SU-DHL-6 (cell line): Measurements from ENCODE around the gene EGR4.
"Not testable (repeated sequence)": the region's sequence is repeated elsewhere in the genome, so short reads cannot be mapped to it uniquely, and the experiment has no call there.

Experiments used
- H2AFZ ChIP-seq: fragments of 200-600 bp; sonication (generic); 2 replicates; pipeline ENCODE4 v1.6.1; 2014; ENCODE audit warnings: low read depth, mild to moderate bottlenecking, moderate library complexity, mixed read lengths, antibody characterized with exemption, low read length; ENCODE audit not compliant: severe bottlenecking
- H3F3A ChIP-seq: fragments of 200-600 bp; shearing (Covaris generic); 2 replicates; pipeline ENCODE4 v1.6.0; 2016; ENCODE audit warnings: antibody characterized with exemption, mild to moderate bottlenecking; ENCODE audit not compliant: insufficient read depth
- H3K27ac ChIP-seq: fragments of 200-600 bp; sonication (generic); 2 replicates; pipeline ENCODE4 v1.5.1; 2016; ENCODE audit warnings: low read depth, mild to moderate bottlenecking, low read length, moderate library complexity, mixed read lengths
- H3K27me3 ChIP-seq: fragments of 200-600 bp; sonication (generic), shearing (Covaris generic); 2 replicates; pipeline ENCODE4 v1.6.0; 2014; ENCODE audit warnings: mild to moderate bottlenecking, low read length
- H3K36me3 ChIP-seq: fragments of 200-600 bp; sonication (generic); 2 replicates; pipeline ENCODE4 v1.6.1; 2014; ENCODE audit warnings: mild to moderate bottlenecking, low read length, mixed read lengths
- H3K4me2 ChIP-seq: fragments of 300-600, 200-600 bp; shearing (Covaris generic), sonication (generic); 2 replicates; pipeline ENCODE4 v1.6.0; 2014; ENCODE audit warnings: low read length, low read depth, mild to moderate bottlenecking; ENCODE audit not compliant: poor library complexity, severe bottlenecking
- H3K4me3 ChIP-seq: fragments of 200-600 bp; sonication (generic); 2 replicates; pipeline ENCODE4 v1.5.1; 2014; ENCODE audit warnings: antibody characterized with exemption, low read length, mild to moderate bottlenecking, mixed read lengths; ENCODE audit not compliant: insufficient read depth, poor library complexity, severe bottlenecking
- H3K79me2 ChIP-seq: fragments of 200-600 bp; sonication (generic); 2 replicates; pipeline ENCODE4 v1.6.1; 2014; ENCODE audit warnings: mild to moderate bottlenecking, low read length, moderate library complexity; ENCODE audit not compliant: insufficient read depth
- H3K9ac ChIP-seq: fragments of 200-600 bp; sonication (generic); 2 replicates; pipeline ENCODE4 v1.7.0; 2014; ENCODE audit warnings: mild to moderate bottlenecking, low read length
- H3K9me2 ChIP-seq: fragments of 200-600 bp; sonication (generic); replicated peaks from 2 replicates; pipeline ENCODE4 v1.6.1; 2014; ENCODE audit warnings: low read length; ENCODE audit not compliant: insufficient read depth
- H3K9me3 ChIP-seq: fragments of 200-600 bp; sonication (generic); 2 replicates; pipeline ENCODE4 v1.6.1; 2014; ENCODE audit warnings: low read length, mixed read lengths; ENCODE audit not compliant: insufficient read depth
- H4K20me1 ChIP-seq: fragments of 200-600 bp; sonication (generic); 2 replicates; pipeline ENCODE4 v1.6.1; 2014; ENCODE audit warnings: low read depth, mild to moderate bottlenecking, antibody characterized with exemption, low read length, moderate library complexity, mixed read lengths
- CTCF ChIP-seq: fragments of 200-600 bp; sonication (generic); IDR thresholded peaks from one replicate; pipeline ENCODE4 v1.5.1; 2017; ENCODE audit warnings: antibody characterized with exemption, mild to moderate bottlenecking, low read length, moderate library complexity; ENCODE audit not compliant: insufficient read depth, poor library complexity, severe bottlenecking
- EZH2phosphoT487 ChIP-seq: fragments of 200-600 bp; sonication (generic), shearing (Covaris generic); conservative IDR thresholded peaks from 2 replicates; pipeline ENCODE4 v1.6.1; 2018; ENCODE audit warnings: mild to moderate bottlenecking, antibody characterized with exemption, low read length, moderate library complexity, mixed read lengths

EGR4 gene

DNA sequence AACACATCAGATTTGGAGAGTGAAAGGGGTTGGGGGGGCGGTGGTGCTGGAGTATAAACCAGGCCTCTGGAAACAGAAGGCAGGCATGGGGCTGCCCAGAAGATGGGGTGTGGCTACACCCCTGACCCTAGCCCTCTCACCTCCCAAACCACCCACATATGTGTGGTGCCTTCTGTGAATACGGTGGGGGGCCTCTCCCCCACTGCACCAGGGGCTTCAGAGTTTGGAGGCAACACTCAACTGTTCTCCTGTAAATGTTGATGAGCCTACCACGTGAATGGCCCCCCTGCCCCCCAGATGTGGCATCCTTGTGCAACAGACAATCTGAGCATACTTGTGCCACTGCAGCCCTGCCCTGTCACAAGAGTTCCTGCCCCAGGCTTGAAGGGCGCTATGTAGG is 28.6 kb downstream of the EGR4 start:
- H3K36me3 ChIP-seq: no peaks in the 10 kb centered on the region
- no peaks in the 10 kb centered on the region for H3K27me3 ChIP-seq

DNA sequence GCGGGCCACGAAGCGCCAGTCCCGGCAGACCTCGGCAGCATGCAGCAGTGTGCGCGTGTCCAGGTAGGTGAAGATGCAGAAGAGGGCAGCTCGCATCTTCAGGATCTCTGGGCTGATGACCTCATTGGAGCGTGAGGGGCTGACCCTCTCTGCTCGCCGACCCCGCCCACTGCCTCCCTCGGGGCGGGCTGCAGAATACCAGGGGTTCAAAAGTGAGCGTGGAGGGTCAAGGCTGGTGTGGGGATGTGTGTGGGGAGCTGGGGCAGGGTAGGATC is 29.1 kb downstream of the EGR4 start:
- TF ChIP-seq EZH2phosphoT487: no peak
- H3K4me2 ChIP-seq: no peak overlapping the region
- H3K9me2 ChIP-seq: no peaks in the 10 kb centered on the region
- H4K20me1 ChIP-seq: no peaks in the 10 kb centered on the region; the same call in 1 of the 2 replicates
- H3K36me3 ChIP-seq: no peaks in the 10 kb centered on the region
- no peaks in the 10 kb centered on the region for H3K9me3 ChIP-seq
- H3K79me2 ChIP-seq: peaks cover 17% of the 10 kb centered on the region; the same call in 1 of the 2 replicates
- no peak overlapping the region for H3K9ac ChIP-seq
- no peaks in the 10 kb centered on the region for H3K27me3 ChIP-seq
- no peak overlapping the region for H2AFZ ChIP-seq
- no peaks in the 10 kb centered on the region for H3F3A ChIP-seq
- no peak overlapping the region for H3K27ac ChIP-seq
- no peak overlapping the region for H3K4me3 ChIP-seq

More for the DNA sequence above, 28.6 kb downstream of the EGR4 start:
- peaks cover 20% of the 10 kb centered on the region; the same call in 1 of the 2 replicates for H3K79me2 ChIP-seq
- H3K4me3 ChIP-seq: no peak overlapping the region
- no peak overlapping the region for H3K9ac ChIP-seq
- no peaks in the 10 kb centered on the region; the same call in 1 of the 2 replicates for H4K20me1 ChIP-seq
- H3K4me2 ChIP-seq: no peak overlapping the region
- no peak overlapping the region for H2AFZ ChIP-seq
- no peaks in the 10 kb centered on the region for H3F3A ChIP-seq
- no peaks in the 10 kb centered on the region for H3K9me3 ChIP-seq
- no peak overlapping the region for H3K27ac ChIP-seq
- no peak for TF ChIP-seq CTCF
- no peak for TF ChIP-seq EZH2phosphoT487
- H3K9me2 ChIP-seq: no peaks in the 10 kb centered on the region

DNA sequence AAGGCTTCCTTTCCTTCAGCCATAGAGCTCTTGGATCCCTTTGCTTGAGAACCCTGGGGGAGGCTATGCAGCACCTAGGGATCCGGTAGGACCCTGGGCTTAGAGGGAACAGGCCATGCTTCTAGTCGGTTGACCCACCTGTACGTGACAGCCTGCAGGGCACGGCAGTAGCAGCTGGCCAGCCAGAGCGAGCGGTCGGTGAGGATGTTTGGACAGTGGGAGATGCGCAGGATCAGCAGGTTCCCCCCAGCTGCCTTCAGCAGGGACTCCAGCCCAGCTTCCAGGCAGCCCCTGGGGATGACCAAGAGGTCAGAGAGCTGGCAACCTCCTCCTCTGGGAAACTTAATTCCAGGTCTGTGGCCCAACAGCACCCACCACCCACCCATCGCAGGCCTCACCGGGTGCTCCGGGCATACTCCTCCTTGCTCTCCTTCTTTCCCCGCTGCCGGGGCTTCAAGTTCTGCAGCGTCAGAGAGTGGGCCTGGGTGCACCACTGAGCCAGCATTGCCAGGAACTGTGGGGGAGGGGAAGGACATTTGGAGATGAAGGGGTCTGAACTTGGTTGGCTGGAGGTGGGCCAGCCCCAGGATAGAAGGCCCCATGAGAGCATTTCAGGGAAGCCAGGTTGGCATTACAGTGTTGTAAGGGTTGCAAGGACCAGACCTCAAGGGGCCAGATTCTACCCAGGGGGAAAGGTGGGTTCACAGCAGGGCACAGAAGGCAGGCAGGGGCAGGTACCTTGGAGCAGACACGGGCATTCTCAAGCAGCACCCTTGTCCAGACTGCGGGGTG is 29.6 kb downstream of the EGR4 start:
- H3K9ac ChIP-seq: no peak overlapping the region
- no peaks in the 10 kb centered on the region for H3K36me3 ChIP-seq
- no peak overlapping the region for H3K27ac ChIP-seq
- H4K20me1 ChIP-seq: no peaks in the 10 kb centered on the region; the same call in 1 of the 2 replicates
- H3K27me3 ChIP-seq: no peaks in the 10 kb centered on the region
- peaks cover 17% of the 10 kb centered on the region; the same call in 1 of the 2 replicates for H3K79me2 ChIP-seq
- no peaks in the 10 kb centered on the region for H3K9me3 ChIP-seq
- H2AFZ ChIP-seq: no peak overlapping the region
- H3K4me3 ChIP-seq: no peak overlapping the region
- no peak overlapping the region for H3K4me2 ChIP-seq
- TF ChIP-seq EZH2phosphoT487 (no peak), CTCF (no peak)
- no peaks in the 10 kb centered on the region for H3K9me2 ChIP-seq
- H3F3A ChIP-seq: no peaks in the 10 kb centered on the region

- not testable (repeated sequence) for H2AFZ ChIP-seq, H3K9ac ChIP-seq, H3K36me3 ChIP-seq, H3K9me3 ChIP-seq, H3K9me2 ChIP-seq, H4K20me1 ChIP-seq, H3F3A ChIP-seq, H3K27me3 ChIP-seq, H3K4me2 ChIP-seq, H3K27ac ChIP-seq, H3K4me3 ChIP-seq
- peaks cover 11% of the 10 kb centered on the region; the same call in 1 of the 2 replicates for H3K79me2 ChIP-seq
These were observed 30.5 kb downstream of the EGR4 start for GRCh38 chr2:73262691-73263429.
